ENCODE results near the gene PDZRN3. TPM values are rescaled to one million over a fixed set of nuclear protein-coding genes. Genes with fewer than 3 reads are reported as not detected.

PDZRN3 gene
- total RNA-seq, 1 donor from 2014 or later, result 3.4 TPM

GRCh38 chr3:73426606-73427005 is 198.1 kb downstream of the PDZRN3 start:
- Mint-ChIP-seq H3K4me3 (no peak overlapping the region), H3K27ac (no peak overlapping the region), H3K27me3 (ENCODE audit: insufficient read depth, low read depth) (peaks cover 2% of the 10 kb centered on the region), H3K9me3 (peaks cover 3% of the 10 kb centered on the region), H3K4me1 (peaks cover 29% of the 10 kb centered on the region), H3K36me3 (no peaks in the 10 kb centered on the region)
- Histone ChIP-seq H3K27ac (no peak overlapping the region), H3K4me1 (peaks cover 13% of the 10 kb centered on the region), H3F3A (ENCODE audit: low read depth) (peaks cover 10% of the 10 kb centered on the region), H3K9me3 (ENCODE audit: low read depth) (no peaks in the 10 kb centered on the region), H3K79me2 (ENCODE audit: low read depth) (no peaks in the 10 kb centered on the region), H3K9ac (no peak overlapping the region), H3K4me2 (no peak overlapping the region), H3K27me3 (no peaks in the 10 kb centered on the region), H4K20me1 (ENCODE audit: low read depth) (no peaks in the 10 kb centered on the region), H3K36me3 (no peaks in the 10 kb centered on the region), H2AFZ (replicated peaks) (no peak overlapping the region), H3K4me3 (no peak overlapping the region)
- no peak for DNase-seq (ENCODE audit: low spot score)
- TF ChIP-seq EZH2phosphoT487 (IDR thresholded peaks at IDR 0.05) (no peak), CTCF (IDR thresholded peaks at IDR 0.05) (no peak), EZH2 (IDR thresholded peaks at IDR 0.05) (no peak)

- peaks cover 27% of the 10 kb centered on the region for H3K4me1 Mint-ChIP-seq
- no peak overlapping the region for H3K9ac ChIP-seq
- no peaks in the 10 kb centered on the region for H3K79me2 ChIP-seq (ENCODE audit: low read depth)
- no peaks in the 10 kb centered on the region for H3K36me3 ChIP-seq
- no peak overlapping the region for H2AFZ ChIP-seq (replicated peaks)
- no peak overlapping the region for H3K4me3 ChIP-seq
- peaks cover 2% of the 10 kb centered on the region for H3K27me3 Mint-ChIP-seq (ENCODE audit: insufficient read depth, low read depth)
- H3K27ac ChIP-seq, result no peak overlapping the region
- no peak for DNase-seq (ENCODE audit: low spot score)
- H4K20me1 ChIP-seq (ENCODE audit: low read depth), result no peaks in the 10 kb centered on the region
- no peak overlapping the region for H3K4me2 ChIP-seq
- H3K9me3 Mint-ChIP-seq, result peaks cover 3% of the 10 kb centered on the region
- no peak for TF ChIP-seq CTCF (IDR thresholded peaks at IDR 0.05)
- no peak for TF ChIP-seq EZH2phosphoT487 (IDR thresholded peaks at IDR 0.05)
- TF ChIP-seq EZH2 (IDR thresholded peaks at IDR 0.05), result no peak
- peaks cover 11% of the 10 kb centered on the region for H3K4me1 ChIP-seq
- H3F3A ChIP-seq (ENCODE audit: low read depth), result peaks cover 4% of the 10 kb centered on the region
- no peaks in the 10 kb centered on the region for H3K27me3 ChIP-seq
- H3K9me3 ChIP-seq (ENCODE audit: low read depth), result no peaks in the 10 kb centered on the region
- no peak overlapping the region for H3K27ac Mint-ChIP-seq
- no peak overlapping the region for H3K4me3 Mint-ChIP-seq
- H3K36me3 Mint-ChIP-seq, result no peaks in the 10 kb centered on the region
Observed at GRCh38 chr3:73423116-73423515, 201.6 kb downstream of the PDZRN3 start.

GRCh38 chr3:73422571-73422970 is 202.2 kb downstream of the PDZRN3 start:
- Histone ChIP-seq H3K79me2 (ENCODE audit: low read depth) (no peaks in the 10 kb centered on the region), H3K4me2 (no peak overlapping the region), H2AFZ (replicated peaks) (no peak overlapping the region), H3K9me3 (ENCODE audit: low read depth) (no peaks in the 10 kb centered on the region), H4K20me1 (ENCODE audit: low read depth) (no peaks in the 10 kb centered on the region), H3K36me3 (no peaks in the 10 kb centered on the region), H3K4me3 (no peak overlapping the region), H3K9ac (no peak overlapping the region), H3F3A (ENCODE audit: low read depth) (peaks cover 4% of the 10 kb centered on the region), H3K27me3 (no peaks in the 10 kb centered on the region), H3K4me1 (peaks cover 12% of the 10 kb centered on the region), H3K27ac (no peak overlapping the region)
- H3K27ac Mint-ChIP-seq, result no peak overlapping the region
- H3K27me3 Mint-ChIP-seq (ENCODE audit: insufficient read depth, low read depth), result peaks cover 2% of the 10 kb centered on the region
- no peak for TF ChIP-seq CTCF (IDR thresholded peaks at IDR 0.05)
- no peak for TF ChIP-seq EZH2 (IDR thresholded peaks at IDR 0.05)
- TF ChIP-seq EZH2phosphoT487 (IDR thresholded peaks at IDR 0.05), result no peak
- H3K4me1 Mint-ChIP-seq, result peaks cover 23% of the 10 kb centered on the region
- peaks cover 3% of the 10 kb centered on the region for H3K9me3 Mint-ChIP-seq
- H3K4me3 Mint-ChIP-seq, result no peak overlapping the region
- H3K36me3 Mint-ChIP-seq, result no peaks in the 10 kb centered on the region
- DNase-seq (ENCODE audit: low spot score), result no peak
